Stimulated activated CD4-positive, alpha-beta T cell treated with anti-CD3 and anti-CD28 coated beads, Interleukin-12 subunit alpha, Interleukin-12 subunit beta, amount 100 ng/mL, for 4 hours (primary cell): ENCODE data around the gene LRRC74A.
A peak's percentile ranks its signal among the peaks of the same experiment; 100 is the strongest.
"Not testable (repeated sequence)": the region's sequence is repeated elsewhere in the genome, so short reads cannot be mapped to it uniquely, and the experiment has no call there.

Experiments used
- DNase-seq: peaks from one replicate; pipeline ENCODE4 v3.0.0-alpha.2; 2020

LRRC74A gene

GRCh38 chr14:76900682-76901081 lies 74.5 kb downstream of the LRRC74A start:
- no peak for DNase-seq

- DNase-seq = no peak
Measured at GRCh38 chr14:76901171-76902055, 75.2 kb downstream of the LRRC74A start.

GRCh38 chr14:76902591-76902990 lies 76.4 kb downstream of the LRRC74A start:
- no peak for DNase-seq

GRCh38 chr14:76904100-76904739 lies 78.0 kb downstream of the LRRC74A start:
- DNase-seq = no peak

GRCh38 chr14:76904740-76905569 lies 78.7 kb downstream of the LRRC74A start:
- DNase-seq = peak; percentile 72

GRCh38 chr14:76908834-76909233 lies 82.6 kb downstream of the LRRC74A start:
- no peak for DNase-seq

- no peak for DNase-seq
Measured at GRCh38 chr14:76909266-76909665, 83.1 kb downstream of the LRRC74A start.

- no peak for DNase-seq
Measured at GRCh38 chr14:76910371-76910890, 84.2 kb downstream of the LRRC74A start.

GRCh38 chr14:76911473-76911872 lies 85.3 kb downstream of the LRRC74A start:
- DNase-seq = no peak

- DNase-seq = not testable (repeated sequence)
Measured at GRCh38 chr14:76914533-76915081, 88.4 kb downstream of the LRRC74A start.

- DNase-seq = no peak
Measured at GRCh38 chr14:76916040-76916715, 90.0 kb downstream of the LRRC74A start.

- DNase-seq = no peak
Measured at GRCh38 chr14:76917158-76917596, 91.0 kb downstream of the LRRC74A start.

GRCh38 chr14:76917745-76918255 lies 91.6 kb downstream of the LRRC74A start:
- DNase-seq = no peak

GRCh38 chr14:76918256-76918781 lies 92.1 kb downstream of the LRRC74A start:
- DNase-seq = no peak

GRCh38 chr14:76918782-76919394 lies 92.7 kb downstream of the LRRC74A start:
- no peak for DNase-seq
